Fibroblast of skin of abdomen (primary cell): ENCODE measurements around the gene NINL.
"Not testable (repeated sequence)": the region's sequence is repeated elsewhere in the genome, so short reads cannot be mapped to it uniquely, and the experiment has no call there.

Experiments
- DNase-seq: peaks from one replicate; pipeline ENCODE4 v3.0.0-alpha.2; 2013

Gene NINL

GRCh38 chr20:25592135-25592852 is 7.0 kb upstream of the NINL start:
- no peak for DNase-seq

DNA sequence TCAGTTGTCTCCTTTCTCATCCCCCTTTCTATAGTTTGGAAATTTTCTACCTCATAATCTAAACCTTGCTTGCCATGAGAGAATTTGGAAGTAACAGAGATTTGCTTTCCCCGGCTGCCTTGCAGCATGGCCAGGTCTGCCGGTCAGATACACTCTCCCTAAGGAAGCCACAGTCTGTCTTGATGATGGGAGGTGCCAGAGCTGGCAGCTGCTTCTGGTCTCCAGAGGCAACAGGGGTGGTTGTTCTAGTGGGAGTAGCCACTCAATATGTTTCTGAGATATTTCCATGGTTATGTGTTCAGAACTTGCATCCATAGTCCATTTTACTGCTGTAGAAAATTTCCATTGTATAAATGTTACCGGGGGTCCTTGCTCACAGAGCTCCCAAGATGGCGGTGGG is 5.4 kb upstream of the NINL start:
- DNase-seq, result not testable (repeated sequence)

- DNase-seq, result no peak
Observed at GRCh38 chr20:25588491-25588890, 3.2 kb upstream of the NINL start.

DNA sequence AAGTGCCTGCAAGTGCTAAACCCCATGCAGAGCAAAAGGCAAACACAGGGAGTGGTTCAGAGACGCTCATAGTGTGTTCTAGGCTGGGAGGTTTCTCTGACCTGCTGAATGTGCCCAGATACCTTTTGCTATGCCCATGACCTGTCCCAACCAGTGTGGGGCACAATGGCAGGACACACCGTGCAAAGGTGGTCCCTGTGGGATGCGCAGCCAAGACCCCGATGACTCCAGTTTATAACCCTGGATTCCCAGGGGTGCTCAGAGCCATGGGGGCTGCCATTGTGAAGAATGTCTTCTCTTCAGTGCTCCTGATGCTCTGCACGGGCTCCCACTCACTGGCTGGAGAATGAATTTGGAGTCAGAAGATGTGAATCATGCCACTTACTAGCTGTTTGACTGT is 2.2 kb upstream of the NINL start:
- no peak for DNase-seq

DNA sequence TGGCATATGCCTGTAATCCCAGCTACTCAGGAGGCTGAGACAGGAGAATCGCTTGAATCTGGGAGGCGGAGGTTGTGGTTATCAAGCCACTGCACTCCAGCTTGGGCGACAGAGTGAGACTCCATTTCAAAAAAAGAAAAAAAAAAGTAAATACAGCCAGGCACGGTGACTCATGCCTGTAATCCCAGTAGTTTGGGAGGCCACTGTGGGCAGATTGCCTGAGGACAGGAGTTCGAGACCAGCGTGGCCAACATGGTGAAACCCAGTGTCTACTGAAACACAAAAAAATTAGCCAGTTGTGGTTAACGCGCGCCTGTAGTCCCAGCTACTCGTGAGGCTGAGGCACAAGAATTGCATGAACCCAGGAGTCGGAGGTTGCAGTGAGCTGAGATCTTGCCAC is 1.5 kb upstream of the NINL start:
- DNase-seq, result peak; percentile 10

DNA sequence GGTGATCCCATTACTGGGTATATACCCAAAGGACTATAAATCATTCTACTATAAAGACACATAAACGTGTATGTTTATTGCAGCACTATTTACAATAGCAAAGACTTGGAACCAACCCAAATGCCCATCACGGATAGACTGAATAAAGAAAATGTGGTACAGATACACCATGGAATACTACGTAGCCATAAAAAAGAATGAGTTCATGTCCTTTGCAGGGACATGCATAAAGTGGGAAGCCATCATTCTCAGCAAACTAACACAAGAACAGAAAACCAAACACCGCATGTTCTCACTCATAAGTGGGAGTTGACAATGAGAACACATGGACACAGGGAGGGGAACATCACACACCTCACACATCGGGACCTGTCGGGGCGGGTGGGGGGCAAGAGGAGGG is 1.7 kb downstream of the NINL start:
- DNase-seq, result not testable (repeated sequence)

DNA sequence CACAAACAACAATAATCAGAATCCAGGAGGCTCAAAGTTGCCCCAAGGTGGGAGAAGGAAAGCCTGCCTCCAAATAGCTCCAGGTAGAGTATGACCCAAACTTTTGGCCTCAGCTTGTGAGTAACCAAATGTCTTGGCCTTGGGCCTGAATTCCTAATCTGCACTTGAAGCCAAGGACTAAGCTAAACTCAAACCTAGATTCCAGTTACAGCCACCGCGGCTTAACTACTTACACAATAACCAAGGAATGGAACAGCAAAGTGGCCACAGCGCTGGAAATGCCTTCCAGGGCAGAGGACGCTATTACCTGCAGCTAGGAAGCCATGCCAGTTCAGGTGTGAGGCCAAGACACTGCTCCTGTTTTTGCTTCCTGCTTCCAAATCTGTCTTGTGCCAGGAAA is 4.6 kb downstream of the NINL start:
- DNase-seq, result peak; percentile 13

GRCh38 chr20:25579081-25579770 is 6.1 kb downstream of the NINL start:
- no peak for DNase-seq

DNA sequence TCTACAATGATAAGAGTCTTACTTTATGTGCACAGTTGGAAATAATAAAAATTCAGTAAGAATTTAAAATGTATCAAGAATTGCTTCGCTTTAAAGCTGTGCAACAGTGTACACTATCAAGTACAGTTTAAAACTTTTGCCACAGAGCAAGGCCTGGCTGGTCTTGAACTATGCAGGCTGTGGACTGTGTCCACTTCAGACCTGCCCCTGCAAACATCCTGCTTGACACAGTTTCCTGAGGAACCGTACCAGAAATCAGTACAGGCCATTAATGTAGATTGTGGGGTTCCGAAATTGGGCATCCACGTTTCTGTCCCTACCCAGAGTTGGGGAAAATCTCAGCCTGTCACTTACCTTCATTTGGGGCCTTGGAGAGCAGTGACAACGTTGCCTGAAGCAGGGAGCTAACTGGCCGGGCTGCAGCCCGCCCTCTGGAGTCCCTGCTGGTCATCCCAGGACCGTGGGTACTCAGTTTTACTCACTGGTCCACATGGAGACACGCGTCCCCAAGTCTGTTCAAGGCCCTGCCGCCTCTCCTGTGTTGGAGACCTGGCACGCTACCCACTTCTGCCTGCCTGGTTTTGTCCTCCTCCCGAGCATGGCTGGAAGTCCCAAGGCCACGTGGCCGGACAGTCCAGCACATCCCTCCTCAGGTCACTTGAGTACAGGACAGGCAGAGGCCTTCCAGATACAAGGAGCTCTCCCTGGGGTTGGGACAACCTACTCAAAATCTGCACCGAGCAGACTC is 8.4 kb downstream of the NINL start:
- no peak for DNase-seq

- peak; percentile 20 for DNase-seq
Observed at GRCh38 chr20:25574411-25574810, 10.9 kb downstream of the NINL start.

DNA sequence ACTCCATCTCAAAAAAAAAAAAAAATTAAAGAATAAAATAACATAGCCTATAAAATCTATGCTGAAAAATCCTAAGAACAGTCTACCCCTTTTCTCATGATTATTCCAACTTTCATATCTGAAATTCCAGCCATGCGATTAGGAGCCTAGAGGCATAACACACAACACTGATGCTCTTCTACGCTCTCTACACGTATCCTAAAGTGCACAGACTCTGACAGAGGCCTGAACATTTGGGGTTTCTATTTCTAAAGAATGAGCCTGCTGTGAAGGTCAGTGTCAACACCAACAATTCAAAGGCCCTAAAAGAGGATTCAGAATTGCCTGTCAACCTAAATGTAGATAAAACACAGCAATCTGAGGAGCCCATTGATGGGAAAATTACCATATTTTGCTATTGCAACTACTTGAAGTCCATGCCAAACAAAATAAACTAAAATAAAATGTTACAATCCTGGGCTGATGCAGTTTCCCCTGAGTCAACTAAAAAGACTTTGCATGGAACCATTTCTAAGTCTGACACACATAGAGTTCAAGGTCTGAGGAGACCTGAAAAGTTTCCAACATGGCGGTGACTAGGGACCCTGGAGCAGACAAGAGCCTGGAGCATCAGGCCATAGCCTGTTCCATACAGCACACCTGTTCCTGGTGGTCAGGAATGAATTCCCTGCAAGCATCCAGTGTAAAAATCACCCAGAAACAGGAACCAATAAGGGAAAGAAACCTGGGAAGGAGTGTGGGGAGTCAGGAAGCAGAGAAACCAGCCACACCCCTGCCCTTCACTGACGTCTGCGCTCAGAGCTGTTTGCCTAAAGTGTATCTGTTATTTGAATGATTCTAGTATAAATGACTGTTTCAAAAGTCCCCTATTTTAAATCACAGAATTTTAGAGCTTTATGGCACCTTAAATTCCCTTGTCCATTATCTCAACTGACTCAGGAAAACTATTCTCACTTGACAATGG is 11.8 kb downstream of the NINL start:
- DNase-seq, result peak; percentile 30

- no peak for DNase-seq
Observed at GRCh38 chr20:25571817-25572216, 13.5 kb downstream of the NINL start.

GRCh38 chr20:25571240-25571639 is 14.1 kb downstream of the NINL start:
- DNase-seq, result no peak

DNA sequence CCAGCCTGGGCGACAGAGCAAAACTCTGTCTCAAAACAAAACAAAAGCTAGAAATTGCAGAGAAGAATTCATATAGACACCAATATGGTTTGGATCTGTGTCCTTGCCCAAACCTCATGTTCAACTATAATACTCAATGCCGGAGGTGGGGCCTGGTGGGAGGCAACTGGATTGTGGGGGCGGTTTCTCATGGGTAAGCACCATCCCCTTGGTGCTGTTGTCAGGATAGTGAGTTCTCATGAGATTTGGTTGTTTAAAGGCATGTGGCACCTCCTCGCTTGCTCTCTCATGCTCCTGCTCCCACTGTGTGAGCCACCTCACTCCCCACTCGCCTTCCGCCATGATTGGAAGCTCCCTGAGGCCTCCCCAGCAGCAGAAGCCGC is 15.2 kb downstream of the NINL start:
- no peak for DNase-seq

DNA sequence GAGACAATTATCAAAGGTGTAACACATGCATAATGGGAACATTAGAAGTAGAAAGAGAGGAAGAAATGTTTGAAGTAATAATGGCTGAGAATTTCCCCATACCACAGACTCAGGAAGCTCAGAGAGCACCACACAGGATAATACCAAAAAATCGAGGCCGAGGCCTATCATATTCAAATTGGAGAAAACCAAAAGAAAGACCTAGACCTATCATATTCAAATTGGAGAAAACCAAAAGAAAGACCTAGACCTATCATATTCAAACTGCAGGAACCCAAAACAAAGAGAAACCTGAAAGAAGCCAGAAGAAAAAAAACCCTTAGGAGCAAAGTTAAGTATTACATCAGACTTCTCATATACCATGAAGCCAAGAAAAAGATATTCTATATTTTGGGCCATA is 18.0 kb downstream of the NINL start:
- no peak for DNase-seq

GRCh38 chr20:25566821-25567220 is 18.5 kb downstream of the NINL start:
- no peak for DNase-seq

DNA sequence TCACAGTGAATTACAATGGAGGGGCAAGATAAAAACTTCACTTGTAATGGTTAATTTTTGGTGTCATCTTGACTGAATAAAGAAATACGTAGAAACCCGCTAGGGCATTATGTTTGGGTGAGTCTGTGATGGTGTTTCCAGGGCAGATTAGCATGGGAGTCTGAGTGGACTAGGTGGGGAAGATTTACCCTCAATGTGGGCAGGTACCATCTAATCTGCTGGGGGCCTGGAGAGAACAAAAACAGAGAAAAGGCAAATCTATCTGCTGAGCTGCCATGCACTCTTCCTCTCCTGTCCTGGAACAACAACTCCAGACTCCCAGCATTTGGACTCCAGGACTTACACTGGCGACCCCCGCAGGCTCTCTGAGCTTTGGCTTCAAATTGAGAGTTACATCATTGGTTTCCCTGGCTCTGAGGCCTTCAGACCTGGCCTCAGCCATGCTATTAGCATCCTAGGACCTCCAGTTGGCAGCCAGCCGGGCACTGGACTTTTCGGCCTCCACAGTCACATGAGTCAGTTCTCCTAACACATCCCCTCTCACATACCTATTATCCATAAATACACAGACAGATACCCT is 19.7 kb downstream of the NINL start:
- no peak for DNase-seq

GRCh38 chr20:25563876-25564275 is 21.5 kb downstream of the NINL start:
- DNase-seq, result no peak

- DNase-seq, result no peak
Observed at GRCh38 chr20:25563362-25563761, 22.0 kb downstream of the NINL start.

- DNase-seq, result not testable (repeated sequence)
Observed at GRCh38 chr20:25561771-25562170, 23.6 kb downstream of the NINL start.

GRCh38 chr20:25553819-25554296 is 31.5 kb downstream of the NINL start:
- DNase-seq, result peak; percentile 61

- no peak for DNase-seq
Observed at GRCh38 chr20:25552977-25553376, 32.4 kb downstream of the NINL start.
